Ammon's horn (tissue), 1 donor: ENCODE results near the gene RNF151.
"Not testable (repeated sequence)": the region's sequence is repeated elsewhere in the genome, so short reads cannot be mapped to it uniquely, and the experiment has no call there.

ENCODE experiments used
- DNase-seq: peaks from one replicate; pipeline ENCODE4 v3.0.0-alpha.2; 2016; ENCODE audit warnings: low spot score

The RNF151 gene

DNA sequence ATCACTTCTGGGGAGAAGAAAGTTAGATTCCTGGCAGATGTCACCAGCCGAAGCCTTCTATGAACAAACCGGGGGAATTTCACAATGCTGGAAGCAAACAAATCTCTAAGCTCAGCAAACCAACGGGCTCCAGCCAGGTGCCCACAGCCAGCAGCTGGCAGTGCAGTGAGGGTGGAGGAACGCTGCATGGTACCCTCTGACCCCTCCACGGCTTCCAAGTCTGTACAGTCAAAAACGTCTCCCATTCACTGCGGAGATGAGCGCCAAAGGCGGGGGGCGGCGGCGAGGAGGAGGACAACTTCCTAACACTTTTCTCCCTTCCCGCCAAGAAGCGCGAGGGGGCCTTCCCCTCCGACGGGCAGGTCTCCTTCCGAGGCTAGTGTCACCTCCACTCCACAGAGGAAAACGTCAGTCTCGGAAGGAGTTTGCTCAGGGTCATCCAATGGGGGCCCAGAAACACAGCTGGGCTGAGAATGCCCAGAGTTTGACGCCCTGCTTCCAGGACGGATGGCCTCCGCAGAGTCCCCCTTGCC, 42.0 kb downstream of the RNF151 start:
- no peak for DNase-seq

DNA sequence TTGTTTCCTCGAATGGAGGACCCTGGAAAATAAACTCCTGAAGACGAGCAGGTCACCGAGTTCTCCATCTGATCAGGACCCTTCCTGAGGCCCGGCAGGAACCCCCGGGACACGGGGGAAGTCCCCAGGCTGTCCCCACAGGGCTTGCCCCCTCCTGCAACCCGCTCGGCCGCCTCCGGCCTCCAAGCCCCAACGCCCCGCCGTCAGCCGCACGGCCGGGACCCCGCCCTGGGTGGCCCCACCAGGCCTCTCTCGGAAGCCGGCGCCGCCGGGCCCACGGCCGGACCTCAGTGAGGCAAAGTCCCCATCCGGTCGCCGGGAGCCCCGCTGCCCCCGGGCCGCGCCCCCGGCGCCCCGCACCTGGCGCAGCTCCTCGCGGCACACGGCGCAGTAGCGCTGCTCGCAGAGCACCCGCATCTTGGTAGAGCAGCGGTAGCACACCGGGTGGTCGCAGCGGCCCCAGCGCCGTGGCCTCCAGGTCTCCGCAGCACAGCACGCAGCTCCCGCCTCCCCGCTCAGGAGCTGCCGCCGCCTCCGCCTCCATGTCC, 42.6 kb downstream of the RNF151 start:
- no peak for DNase-seq

DNA sequence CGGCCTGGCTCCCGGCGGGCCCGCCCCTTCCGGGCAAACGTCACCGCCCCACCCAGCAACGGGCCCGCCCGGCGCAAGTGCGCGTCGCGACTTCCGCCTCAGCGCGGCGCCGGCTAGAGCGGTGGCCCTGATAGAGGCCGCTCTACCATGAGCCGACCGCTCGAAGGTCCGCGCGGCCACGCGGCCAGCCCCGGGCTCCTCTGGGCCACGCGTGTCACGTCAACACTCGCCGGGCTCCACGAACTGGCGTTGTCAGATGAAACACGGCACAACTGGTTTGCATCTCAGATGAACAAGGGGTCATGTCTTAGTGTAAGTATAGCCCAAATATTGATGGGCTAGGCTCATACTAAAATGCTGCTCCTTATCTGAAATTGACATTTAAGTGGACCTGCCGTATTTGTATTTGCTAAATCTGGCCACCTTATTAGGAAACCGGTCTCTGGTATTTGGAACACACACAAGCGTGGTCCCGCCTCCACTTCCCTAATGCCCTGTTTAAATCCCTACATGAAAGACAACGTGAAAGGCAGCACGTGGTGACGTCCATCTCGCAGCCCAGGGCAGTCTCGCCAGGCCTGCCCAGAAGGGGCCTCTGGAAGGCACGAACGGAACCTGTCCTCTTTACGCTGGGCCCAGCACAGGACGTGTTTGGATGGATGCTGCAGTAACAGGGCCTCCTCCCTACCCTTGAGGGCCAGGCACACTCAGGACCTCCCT, 43.3 kb downstream of the RNF151 start, which contains the start of gene ZNF598:
TSS of gene ZNF598 (minus strand) at position 31 of the 720 bp plus-strand sequence.
- DNase-seq: peak; percentile 82

GRCh38 chr16:2011726-2012125, 45.1 kb downstream of the RNF151 start:
- not testable (repeated sequence) for DNase-seq

GRCh38 chr16:2013527-2013926, 46.9 kb downstream of the RNF151 start:
- DNase-seq: no peak

DNA sequence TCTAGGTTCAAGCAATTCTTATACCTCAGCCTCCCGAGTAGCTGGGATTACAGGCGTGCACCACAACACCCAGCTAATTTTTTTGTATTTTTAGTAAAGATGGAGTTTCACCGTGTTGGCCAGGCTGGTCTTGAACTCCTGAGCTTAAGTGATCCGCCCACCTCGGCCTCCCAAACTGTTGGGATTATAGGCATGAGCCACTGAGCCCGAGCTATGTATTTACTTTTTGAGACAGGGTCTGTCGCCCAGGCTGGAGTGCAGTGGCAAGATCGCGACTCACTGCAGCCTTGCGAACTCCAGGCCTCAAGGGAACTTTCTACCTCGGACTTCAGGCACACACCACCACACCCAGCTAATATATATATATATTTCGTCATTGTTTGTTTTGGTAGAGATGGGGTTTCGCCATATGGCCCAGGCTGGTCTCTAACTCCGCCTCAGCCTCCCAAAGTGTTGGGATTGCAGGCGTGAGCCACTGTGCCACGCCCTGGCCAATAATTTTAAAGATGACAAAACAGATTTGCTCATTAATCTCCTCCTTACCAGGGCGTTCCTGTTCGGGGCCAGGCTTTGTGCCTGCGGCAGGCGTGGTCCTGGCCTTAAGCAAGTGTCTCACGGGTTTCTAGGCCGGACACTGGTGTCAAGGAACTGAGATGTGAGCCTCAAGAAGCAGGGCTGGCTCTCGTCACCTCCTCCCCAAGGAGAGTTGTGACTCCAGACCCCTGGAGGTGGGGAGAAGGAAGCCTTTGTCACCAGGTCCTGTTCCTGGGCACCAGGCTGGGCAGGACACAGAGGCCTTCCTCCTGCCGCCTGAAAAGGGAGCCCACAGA, 48.7 kb downstream of the RNF151 start:
- no peak for DNase-seq

DNA sequence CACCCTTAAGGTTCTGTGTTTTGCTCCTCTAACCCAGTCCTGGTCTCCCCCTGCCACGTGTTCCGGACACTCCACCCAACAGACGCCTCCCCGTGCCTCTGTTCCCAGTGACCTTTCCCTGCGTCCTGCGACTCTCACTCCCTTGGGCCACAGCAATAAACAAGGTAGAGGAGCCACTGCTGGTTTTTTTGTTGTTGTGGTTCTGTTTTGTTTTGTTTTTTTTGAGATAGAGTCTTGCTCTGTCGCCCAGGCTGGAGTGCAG, 49.2 kb downstream of the RNF151 start:
- DNase-seq: no peak

DNA sequence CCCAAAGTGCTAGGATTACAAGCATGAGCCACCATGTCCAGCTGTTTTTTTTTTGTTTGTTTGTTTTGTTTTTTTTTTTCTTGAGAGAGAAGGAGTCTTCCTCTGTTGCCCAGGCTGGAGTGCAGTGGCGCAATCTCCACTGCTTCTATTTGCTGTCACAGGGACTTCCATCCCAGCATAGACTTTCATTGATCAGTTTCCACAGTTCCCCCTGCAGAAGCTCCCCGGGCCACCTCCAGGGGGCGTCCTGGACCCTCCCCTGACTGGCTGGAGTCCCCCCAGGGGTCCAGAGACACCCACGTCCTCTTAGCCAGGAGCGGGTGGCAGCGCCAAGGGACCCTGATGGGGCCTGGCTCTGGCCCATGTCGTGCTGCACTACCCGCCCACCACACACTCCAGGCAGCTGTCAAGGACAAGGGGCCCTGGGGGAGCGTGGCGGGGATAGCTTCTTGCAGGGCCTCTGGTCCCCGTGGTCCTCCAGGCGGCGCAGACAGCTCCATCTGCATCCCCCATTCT, 49.8 kb downstream of the RNF151 start:
- no peak for DNase-seq
